Transverse colon (tissue), 4 donors: Measurements from ENCODE around the gene WT1. TPM values are rescaled to one million over a fixed set of nuclear protein-coding genes. Genes with fewer than 3 reads are reported as not detected.

ENCODE experiments used
- DNase-seq: peaks from one replicate; pipeline ENCODE4 v3.0.0-alpha.2; 2019
- H3K27ac ChIP-seq, 4 donors: fragments of 200-600 bp; sonication (generic); 2 replicates each; pipeline ENCODE4 v1.5.1; 2016 to 2018; ENCODE audit warnings: inconsistent platforms in 4 of 4
- H3K27me3 ChIP-seq: fragments of 200-600 bp; sonication (generic); 2 replicates; pipeline ENCODE4 v1.5.1; 2017; ENCODE audit warnings: inconsistent platforms
- H3K36me3 ChIP-seq, 4 donors: fragments of 200-600 bp; sonication (generic); 2 replicates each; pipeline ENCODE4 v1.5.1; 2017 to 2019; ENCODE audit warnings: inconsistent platforms in 4 of 4
- H3K4me1 ChIP-seq, 4 donors: fragments of 200-600 bp; sonication (generic); 2 replicates each; pipeline ENCODE4 v1.5.1; 2017 to 2020; ENCODE audit warnings: inconsistent platforms in 4 of 4
- H3K4me3 ChIP-seq, 4 donors: fragments of 200-600 bp; sonication (generic); 1 replicate in 1 of 4; 2 replicates in 3 of 4; pipeline versions ENCODE4 v1.5.1 to v1.6.1; 2017 to 2019; ENCODE audit warnings: inconsistent platforms in 4 of 4
- H3K9me3 ChIP-seq, 2 donors: fragments of 200-600 bp; sonication (generic); 2 replicates each; pipeline ENCODE4 v1.5.1; 2017 to 2019; ENCODE audit warnings: inconsistent platforms in 2 of 2
- CTCF ChIP-seq, 5 experiments: fragments of 200-600 bp in 3 of 5; fragments of 450-650 bp in 2 of 5; sonication (generic) in 3 of 5; IDR thresholded peaks; 1 replicate in 2 of 5; 2 replicates in 3 of 5; pipeline ENCODE4 v1.5.1; 2016 to 2017; ENCODE audit warnings: antibody characterized with exemption in 5 of 5, inconsistent platforms in 3 of 5, mild to moderate bottlenecking in 2 of 5, moderate library complexity in 1 of 5
- EP300 ChIP-seq: sonication (generic); formaldehyde crosslinking; IDR thresholded peaks from one replicate; pipeline ENCODE4 v1.6.1; 2017; ENCODE audit warnings: antibody characterized with exemption, low read depth
- POLR2A ChIP-seq: fragments of 450-650 bp; IDR thresholded peaks from one replicate; pipeline ENCODE4 v1.6.1; 2016; ENCODE audit warnings: antibody characterized with exemption, mild to moderate bottlenecking, moderate library complexity
- POLR2AphosphoS5 ChIP-seq, 3 donors: sonication (generic); formaldehyde crosslinking; IDR thresholded peaks; one replicate each; pipeline ENCODE4 v1.6.1; 2016; ENCODE audit warnings: antibody characterized with exemption in 3 of 3
- WGBS, 2 donors: methylation state at CpG; one replicate each; pipeline ENCODE4 v1.1.5; 2018; ENCODE audit warnings: low coverage in 1 of 2; 5-methylcytosine and 5-hydroxymethylcytosine counted together
- in situ Hi-C, 4 donors: fragments of 200-750 bp; cut with MboI; loops; one replicate each; pipeline versions ENCODE4 v1.15.0 to v1.15.1; 2017; ENCODE audit warnings: low sequenced_read_pairs in 3 of 4, low pct_ligation_motif_present in 1 of 4, low pct_unique_long_range_greater_than_20kb in 1 of 4
- intact Hi-C: fragments of 100-400 bp; cut with DNase I; formaldehyde crosslinking; loops from one replicate; pipeline ENCODE4 v1.15.1; 2023; ENCODE audit warnings: low total_unique reads
- total RNA-seq, 4 donors: library from RNA; depleted of rRNA; stranded (reverse); fragments of >200 nt; gene quantifications; one replicate each; pipeline ENCODE4 v1.1.0, GENCODE V29; 2016

WT1 gene
- total RNA-seq, 4 donors from 2014 or later = 0.55 to 3.0 (median 0.95) TPM; not detected in 1

GRCh38 chr11:32396331-32396730 is 39.0 kb downstream of the WT1 start:
- H3K4me3 ChIP-seq = no peak overlapping the region
- TF ChIP-seq CTCF (IDR thresholded peaks at IDR 0.05) = no peak
- no peak for TF ChIP-seq POLR2A
- no peak for TF ChIP-seq POLR2AphosphoS5 (IDR thresholded peaks at IDR 0.05)
- 20 to 73% methylated on average over 1 to 7 of the region's 7 CpGs for WGBS, 2 donors

GRCh38 chr11:32395127-32395526 is 40.2 kb downstream of the WT1 start:
- H3K27ac ChIP-seq = no peak overlapping the region
- H3K4me3 ChIP-seq = no peak overlapping the region
- 65 to 83% methylated on average over 3 to 4 of the region's 4 CpGs for WGBS, 2 donors
- no peaks in the 10 kb centered on the region for H3K9me3 ChIP-seq
- no peak for TF ChIP-seq POLR2A
- TF ChIP-seq CTCF (IDR thresholded peaks at IDR 0.05) = no peak
- no peak for TF ChIP-seq EP300
- no peak for TF ChIP-seq POLR2AphosphoS5 (IDR thresholded peaks at IDR 0.05)
- H3K36me3 ChIP-seq = no peaks in the 10 kb centered on the region
- peaks cover 5% of the 10 kb centered on the region for H3K27me3 ChIP-seq
- DNase-seq = no peak
- H3K4me1 ChIP-seq = peaks cover 0 to 4% (median 1%) of the 10 kb centered on the region in 4 donors
- intact Hi-C loops = no loop called here
- in situ Hi-C loops = no loop called here

More at GRCh38 chr11:32396331-32396730, 39.0 kb downstream of the WT1 start:
- Histone ChIP-seq H3K9me3 (no peaks in the 10 kb centered on the region), H3K4me1 (peaks cover 0 to 4% (median 1%) of the 10 kb centered on the region in 4 donors), H3K27me3 (peaks cover 10% of the 10 kb centered on the region), H3K27ac (no peak overlapping the region), H3K36me3 (no peaks in the 10 kb centered on the region)
- intact Hi-C loops = no loop called here
- DNase-seq = no peak
- in situ Hi-C loops = no loop called here

GRCh38 chr11:32392840-32393239 is 42.5 kb downstream of the WT1 start:
- Histone ChIP-seq H3K9me3 (no peaks in the 10 kb centered on the region), H3K36me3 (no peaks in the 10 kb centered on the region), H3K4me3 (no peak overlapping the region), H3K4me1 (peaks cover 0 to 4% (median 1%) of the 10 kb centered on the region in 4 donors), H3K27me3 (no peaks in the 10 kb centered on the region), H3K27ac (no peak overlapping the region)
- in situ Hi-C loops (no loop called here), intact Hi-C loops (no loop called here)
- no peak for TF ChIP-seq POLR2AphosphoS5 (IDR thresholded peaks at IDR 0.05)
- no peak for TF ChIP-seq CTCF (IDR thresholded peaks at IDR 0.05)
- TF ChIP-seq EP300 = no peak
- TF ChIP-seq POLR2A = no peak
- WGBS, 2 donors = 56 to 61% methylated on average over 2 of the region's 2 CpGs
- DNase-seq = no peak

- in situ Hi-C loops (no loop called here), intact Hi-C loops (no loop called here)
- peaks cover 0 to 4% (median 1%) of the 10 kb centered on the region in 4 donors for H3K4me1 ChIP-seq
- H3K4me3 ChIP-seq = no peak overlapping the region
- no peak overlapping the region for H3K27ac ChIP-seq
- WGBS, 2 donors = 74 to 78% methylated on average over 8 of the region's 8 CpGs
- no peaks in the 10 kb centered on the region for H3K9me3 ChIP-seq
- no peaks in the 10 kb centered on the region for H3K27me3 ChIP-seq
- H3K36me3 ChIP-seq = no peaks in the 10 kb centered on the region
- DNase-seq = no peak
- TF ChIP-seq EP300 (no peak), CTCF (IDR thresholded peaks at IDR 0.05) (no peak), POLR2A (no peak), POLR2AphosphoS5 (IDR thresholded peaks at IDR 0.05) (no peak)
These were observed 43.3 kb downstream of the WT1 start for GRCh38 chr11:32391956-32392553.
